H9 (cell line): ENCODE measurements around the gene KRT85. TPM values are rescaled to one million over a fixed set of nuclear protein-coding genes. Genes with fewer than 3 reads are reported as not detected.

Experiments used
- DNase-seq: peaks from one replicate; pipeline ENCODE4 v3.0.0-alpha.2; 2017
- H2AFZ ChIP-seq: one replicate; pipeline ENCODE4 v1.6.1; 2013; ENCODE audit warnings: mild to moderate bottlenecking, low read length, control low read depth, moderate library complexity
- H2AK5ac ChIP-seq: 2 replicates; pipeline ENCODE4 v1.6.1; 2013; ENCODE audit warnings: low read length, control low read depth, mixed read lengths; ENCODE audit not compliant: insufficient read length
- H2BK120ac ChIP-seq: one replicate; pipeline ENCODE4 v1.6.1; 2013; ENCODE audit warnings: low read depth, mild to moderate bottlenecking, low read length, control low read depth, inconsistent platforms; ENCODE audit not compliant: poor library complexity, severe bottlenecking
- H2BK12ac ChIP-seq: 2 replicates; pipeline ENCODE4 v1.6.1; 2013; ENCODE audit warnings: low read length, control low read depth, mixed read lengths, low read depth; ENCODE audit not compliant: insufficient read length
- H2BK15ac ChIP-seq: 2 replicates; pipeline ENCODE4 v1.6.1; 2013; ENCODE audit warnings: low read depth, low read length, control low read depth
- H2BK20ac ChIP-seq: one replicate; pipeline ENCODE4 v1.6.1; 2013; ENCODE audit warnings: low read depth, mild to moderate bottlenecking, low read length, control low read depth, inconsistent platforms; ENCODE audit not compliant: poor library complexity, severe bottlenecking
- H2BK5ac ChIP-seq: 2 replicates; pipeline ENCODE4 v1.6.1; 2013; ENCODE audit warnings: low read length, control low read depth, mixed read lengths; ENCODE audit not compliant: insufficient read length
- H3K14ac ChIP-seq: 2 replicates; pipeline ENCODE4 v1.6.1; 2013; ENCODE audit warnings: low read length, control low read depth; ENCODE audit not compliant: insufficient read depth
- H3K18ac ChIP-seq: 2 replicates; pipeline ENCODE4 v1.6.1; 2013; ENCODE audit warnings: low read depth, mild to moderate bottlenecking, mixed read lengths, low read length, control low read depth; ENCODE audit not compliant: insufficient read length
- H3K23ac ChIP-seq: 2 replicates; pipeline ENCODE4 v1.6.1; 2013; ENCODE audit warnings: low read length, control low read depth, mixed read lengths, low read depth; ENCODE audit not compliant: insufficient read length
- H3K23me2 ChIP-seq: 2 replicates; pipeline ENCODE4 v1.6.1; 2013; ENCODE audit warnings: low read depth, mild to moderate bottlenecking, mixed read lengths, low read length, control low read depth; ENCODE audit not compliant: insufficient read length, poor library complexity, severe bottlenecking
- H3K27ac ChIP-seq: 2 replicates; pipeline ENCODE4 v1.5.1; 2013; ENCODE audit warnings: low read length, control low read depth, mixed read lengths, low read depth; ENCODE audit not compliant: insufficient read length
- H3K27me3 ChIP-seq: 2 replicates; pipeline ENCODE4 v1.6.1; 2013; ENCODE audit warnings: low read length, control low read depth, inconsistent platforms; ENCODE audit not compliant: insufficient read depth
- H3K4ac ChIP-seq: 2 replicates; pipeline ENCODE4 v1.6.1; 2013; ENCODE audit warnings: low read depth, mild to moderate bottlenecking, control low read depth, inconsistent platforms, low read length, moderate library complexity
- H3K4me1 ChIP-seq: 2 replicates; pipeline ENCODE4 v1.6.1; 2013; ENCODE audit warnings: low read length, control low read depth, inconsistent platforms; ENCODE audit not compliant: insufficient read depth
- H3K4me2 ChIP-seq: 2 replicates; pipeline ENCODE4 v1.6.1; 2013; ENCODE audit warnings: low read length, control low read depth, mixed read lengths; ENCODE audit not compliant: insufficient read length, insufficient read depth
- H3K56ac ChIP-seq: 2 replicates; pipeline ENCODE4 v1.6.1; 2013; ENCODE audit warnings: low read depth, mild to moderate bottlenecking, mixed read lengths, low read length, control low read depth; ENCODE audit not compliant: insufficient read length
- H3K79me1 ChIP-seq: 2 replicates; pipeline ENCODE4 v1.6.1; 2013; ENCODE audit warnings: low read depth, mild to moderate bottlenecking, moderate library complexity, low read length, control low read depth, inconsistent platforms; ENCODE audit not compliant: insufficient read depth, poor library complexity, severe bottlenecking
- H3K79me2 ChIP-seq: 2 replicates; pipeline ENCODE4 v1.6.1; 2013; ENCODE audit warnings: low read length, control low read depth, inconsistent platforms; ENCODE audit not compliant: insufficient read depth
- H3K9ac ChIP-seq: 2 replicates; pipeline ENCODE4 v1.6.1; 2013; ENCODE audit warnings: low read length, control low read depth, mixed read lengths; ENCODE audit not compliant: insufficient read length; ENCODE audit errors: extremely low read depth
- H3K9me3 ChIP-seq: one replicate; pipeline ENCODE4 v1.6.1; 2013; ENCODE audit warnings: low read depth, low read length, inconsistent platforms; ENCODE audit not compliant: control insufficient read depth
- H3T11ph ChIP-seq: one replicate; pipeline ENCODE4 v1.6.1; 2013; ENCODE audit warnings: mild to moderate bottlenecking, low read length, control low read depth, inconsistent platforms
- H4K20me1 ChIP-seq: one replicate; pipeline ENCODE4 v1.6.1; 2013; ENCODE audit not compliant: control insufficient read depth, insufficient read length, insufficient read depth
- H4K5ac ChIP-seq: 2 replicates; pipeline ENCODE4 v1.6.1; 2013; ENCODE audit warnings: low read depth, mild to moderate bottlenecking, mixed read lengths, low read length, control low read depth; ENCODE audit not compliant: insufficient read length
- H4K8ac ChIP-seq: replicated peaks from 2 replicates; pipeline ENCODE4 v1.6.1; 2013; ENCODE audit warnings: low read length, control low read depth, mixed read lengths, low read depth; ENCODE audit not compliant: insufficient read length
- H4K91ac ChIP-seq: 2 replicates; pipeline ENCODE4 v1.6.1; 2013; ENCODE audit warnings: low read depth, mild to moderate bottlenecking, moderate library complexity, mixed read lengths, low read length, control low read depth; ENCODE audit not compliant: insufficient read length
- H3K27ac Mint-ChIP-seq, 3 experiments: 2 replicates in 2 of 3; 3 replicates in 1 of 3; pipeline ENCODE4 v1.8.0; 2020 to 2021; ENCODE audit warnings: mixed read lengths in 3 of 3, mild to moderate bottlenecking in 1 of 3, moderate library complexity in 1 of 3
- H3K27me3 Mint-ChIP-seq: 2 replicates; pipeline ENCODE4 v1.8.0; 2021; ENCODE audit warnings: low read depth, mild to moderate bottlenecking, moderate library complexity, mixed read lengths
- H3K36me3 Mint-ChIP-seq, 3 experiments: 2 replicates in 2 of 3; 3 replicates in 1 of 3; pipeline ENCODE4 v1.8.0; 2020 to 2021; ENCODE audit warnings: low read depth in 3 of 3, mixed read lengths in 3 of 3; ENCODE audit not compliant: insufficient read depth in 1 of 3
- H3K4me1 Mint-ChIP-seq, 2 experiments: 2 replicates each; pipeline ENCODE4 v1.8.0; 2020; ENCODE audit warnings: mixed read lengths in 2 of 2
- H3K4me3 Mint-ChIP-seq, 2 experiments: 2 replicates in 1 of 2; 3 replicates in 1 of 2; pipeline ENCODE4 v1.8.0; 2020 to 2021; ENCODE audit warnings: mild to moderate bottlenecking in 2 of 2, mixed read lengths in 2 of 2, moderate library complexity in 1 of 2
- H3K9me3 Mint-ChIP-seq, 2 experiments: 2 replicates in 1 of 2; 3 replicates in 1 of 2; pipeline ENCODE4 v1.8.0; 2020; ENCODE audit warnings: mild to moderate bottlenecking in 2 of 2, mixed read lengths in 2 of 2, moderate library complexity in 1 of 2
- whole genome bisulfite sequencing: extraction: QIAGEN DNeasy Blood & Tissue Kit; methylation state at CpG from one replicate; pipeline ENCODE4 v1.1.7; 2013; ENCODE audit warnings: missing lambda C conversion rate, low lambda C conversion rate, mixed read lengths; ENCODE audit not compliant: insufficient read length; ENCODE audit errors: extremely low coverage; 5-methylcytosine and 5-hydroxymethylcytosine counted together
- total RNA-seq: library from RNA; stranded (reverse); gene quantifications from 2 replicates; pipeline ENCODE4 v1.2.1, GENCODE V29; 2021
- TF ChIP-seq, protein P1 (sequence below): fragments of 200-600 bp; sonication (generic); conservative IDR thresholded peaks from 3 replicates; pipeline ENCODE4 v1.8.0; 2021; ENCODE audit warnings: antibody characterized with exemption, mild to moderate bottlenecking

KRT85 gene
- total RNA-seq, 1 experiment from 2014 or later = not detected

DNA sequence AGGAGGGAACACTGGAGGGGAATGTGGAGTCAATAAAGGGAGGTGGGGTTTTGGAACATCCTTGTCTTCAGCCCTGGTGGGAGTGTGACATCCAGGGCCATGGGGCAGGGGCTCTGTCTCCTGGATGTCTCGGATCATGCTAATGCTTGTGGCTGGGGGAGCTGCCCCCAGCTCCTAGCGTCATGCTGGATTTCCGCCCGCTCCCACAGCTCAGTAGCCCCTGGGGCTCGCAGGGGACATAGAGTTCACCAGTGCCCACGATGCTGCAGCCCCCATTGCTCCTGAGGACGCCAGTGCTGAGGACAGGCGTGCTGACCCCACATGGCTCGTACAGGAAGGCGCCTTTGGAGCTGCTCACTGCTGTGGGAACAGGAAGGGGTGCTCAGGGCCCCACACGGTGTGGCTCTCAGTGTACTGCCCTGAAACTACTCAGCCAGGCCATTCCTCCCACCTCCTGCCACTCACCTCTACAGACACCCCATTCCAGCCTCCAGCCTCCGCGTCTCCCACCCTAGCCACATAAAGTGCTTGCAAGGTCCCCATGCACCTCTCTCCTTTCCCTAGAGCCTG is 27.6 kb upstream of the KRT85 start:
- H3K9me3 ChIP-seq = no peaks in the 10 kb centered on the region
- no peaks in the 10 kb centered on the region for H3K23me2 ChIP-seq
- H3K18ac ChIP-seq = no peak overlapping the region
- Mint-ChIP-seq H3K27me3 (peaks cover 8% of the 10 kb centered on the region), H3K27ac (no peak overlapping the region), H3K4me1 (peaks cover under 1 to 4% of the 10 kb centered on the region in 2 experiments), H3K4me3 (no peak overlapping the region), H3K36me3 (no peaks in the 10 kb centered on the region; a peak in 1 of 7 replicates), H3K9me3 (no peaks in the 10 kb centered on the region; a peak in 1 of 5 replicates)
- DNase-seq = no peak
- no peak overlapping the region for H4K5ac ChIP-seq
- H4K91ac ChIP-seq = no peak overlapping the region
- H2BK15ac ChIP-seq = no peak overlapping the region
- TF ChIP-seq, protein P1, sequence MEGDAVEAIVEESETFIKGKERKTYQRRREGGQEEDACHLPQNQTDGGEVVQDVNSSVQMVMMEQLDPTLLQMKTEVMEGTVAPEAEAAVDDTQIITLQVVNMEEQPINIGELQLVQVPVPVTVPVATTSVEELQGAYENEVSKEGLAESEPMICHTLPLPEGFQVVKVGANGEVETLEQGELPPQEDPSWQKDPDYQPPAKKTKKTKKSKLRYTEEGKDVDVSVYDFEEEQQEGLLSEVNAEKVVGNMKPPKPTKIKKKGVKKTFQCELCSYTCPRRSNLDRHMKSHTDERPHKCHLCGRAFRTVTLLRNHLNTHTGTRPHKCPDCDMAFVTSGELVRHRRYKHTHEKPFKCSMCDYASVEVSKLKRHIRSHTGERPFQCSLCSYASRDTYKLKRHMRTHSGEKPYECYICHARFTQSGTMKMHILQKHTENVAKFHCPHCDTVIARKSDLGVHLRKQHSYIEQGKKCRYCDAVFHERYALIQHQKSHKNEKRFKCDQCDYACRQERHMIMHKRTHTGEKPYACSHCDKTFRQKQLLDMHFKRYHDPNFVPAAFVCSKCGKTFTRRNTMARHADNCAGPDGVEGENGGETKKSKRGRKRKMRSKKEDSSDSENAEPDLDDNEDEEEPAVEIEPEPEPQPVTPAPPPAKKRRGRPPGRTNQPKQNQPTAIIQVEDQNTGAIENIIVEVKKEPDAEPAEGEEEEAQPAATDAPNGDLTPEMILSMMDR = no peak
- no peak overlapping the region for H2BK12ac ChIP-seq
- no peak overlapping the region for H3K4ac ChIP-seq
- H4K8ac ChIP-seq = no peak overlapping the region
- no peak overlapping the region for H3K4me2 ChIP-seq
- H2BK120ac ChIP-seq = no peak overlapping the region
- H4K20me1 ChIP-seq = no peaks in the 10 kb centered on the region
- H3K27me3 ChIP-seq = no peaks in the 10 kb centered on the region
- H3K27ac ChIP-seq = no peak overlapping the region
- no peak overlapping the region for H2AFZ ChIP-seq
- H3K14ac ChIP-seq = no peak overlapping the region
- H3K79me2 ChIP-seq = no peaks in the 10 kb centered on the region
- H3K79me1 ChIP-seq = no peaks in the 10 kb centered on the region
- no CpG with 5 or more reads among the region's 13 CpGs for WGBS
- no peak overlapping the region for H3K23ac ChIP-seq
- H2BK20ac ChIP-seq = no peak overlapping the region
- H2BK5ac ChIP-seq = no peak overlapping the region
- H3K56ac ChIP-seq = no peak overlapping the region
- no peak overlapping the region for H3K9ac ChIP-seq
- no peak overlapping the region for H3T11ph ChIP-seq
- no peak overlapping the region for H2AK5ac ChIP-seq
- H3K4me1 ChIP-seq = no peaks in the 10 kb centered on the region
